ENCODE measurements around the gene MUC5AC.
"Not testable (repeated sequence)": the region's sequence is repeated elsewhere in the genome, so short reads cannot be mapped to it uniquely, and the experiment has no call there.

The MUC5AC gene

DNA sequence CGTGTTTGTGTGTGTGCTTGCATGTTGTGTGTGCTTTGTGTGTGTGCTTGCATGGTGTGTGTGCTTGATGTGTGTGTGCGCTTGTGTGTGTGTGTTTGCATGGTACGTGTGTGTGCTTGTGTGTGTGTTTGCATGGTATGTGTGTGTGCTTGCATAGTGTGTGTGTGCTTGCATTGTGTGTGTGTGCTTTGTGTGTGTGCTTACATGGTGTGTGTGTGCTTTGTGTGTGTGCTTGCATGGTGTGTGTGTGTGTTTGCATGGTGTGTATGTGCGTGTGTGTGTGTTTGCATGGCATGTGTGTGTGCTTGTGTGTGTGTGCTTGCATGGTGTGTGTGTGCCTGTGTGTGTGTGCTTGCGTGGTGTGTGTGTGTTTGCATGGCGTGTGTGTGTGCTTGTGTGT, 10.0 kb upstream of the MUC5AC start:
- no peak for DNase-seq (ENCODE audit: low read depth)

DNA sequence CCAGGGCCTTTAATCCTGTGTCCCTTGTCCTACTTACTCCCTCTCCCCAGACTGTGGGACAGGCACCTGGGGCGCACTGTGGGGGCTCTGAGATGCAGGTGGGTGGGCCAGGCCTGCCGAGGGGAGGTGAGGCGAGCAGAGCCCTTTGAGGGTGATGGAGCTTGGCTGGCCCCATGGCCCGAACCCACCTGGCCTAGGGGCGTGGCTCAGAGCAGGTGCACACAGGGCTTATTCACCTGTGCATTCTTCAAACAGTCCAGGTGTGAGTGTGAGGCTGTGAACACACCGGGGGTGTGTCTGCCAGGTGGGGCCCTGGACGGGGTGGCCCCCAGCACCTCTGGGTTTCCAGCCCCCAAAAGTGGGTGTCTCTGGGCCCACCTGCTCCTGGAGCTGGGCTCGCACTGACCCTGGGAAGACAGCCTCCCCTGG, 9.0 kb upstream of the MUC5AC start:
- DNase-seq (ENCODE audit: low read depth), result no peak

- no peak for DNase-seq (ENCODE audit: low read depth)
These were observed 8.2 kb upstream of the MUC5AC start for GRCh38 chr11:1149545-1149944.

GRCh38 chr11:1150116-1150515, 7.6 kb upstream of the MUC5AC start:
- no peak for DNase-seq (ENCODE audit: low read depth)

GRCh38 chr11:1150769-1151365, 6.9 kb upstream of the MUC5AC start:
- DNase-seq (ENCODE audit: low read depth), result no peak

DNA sequence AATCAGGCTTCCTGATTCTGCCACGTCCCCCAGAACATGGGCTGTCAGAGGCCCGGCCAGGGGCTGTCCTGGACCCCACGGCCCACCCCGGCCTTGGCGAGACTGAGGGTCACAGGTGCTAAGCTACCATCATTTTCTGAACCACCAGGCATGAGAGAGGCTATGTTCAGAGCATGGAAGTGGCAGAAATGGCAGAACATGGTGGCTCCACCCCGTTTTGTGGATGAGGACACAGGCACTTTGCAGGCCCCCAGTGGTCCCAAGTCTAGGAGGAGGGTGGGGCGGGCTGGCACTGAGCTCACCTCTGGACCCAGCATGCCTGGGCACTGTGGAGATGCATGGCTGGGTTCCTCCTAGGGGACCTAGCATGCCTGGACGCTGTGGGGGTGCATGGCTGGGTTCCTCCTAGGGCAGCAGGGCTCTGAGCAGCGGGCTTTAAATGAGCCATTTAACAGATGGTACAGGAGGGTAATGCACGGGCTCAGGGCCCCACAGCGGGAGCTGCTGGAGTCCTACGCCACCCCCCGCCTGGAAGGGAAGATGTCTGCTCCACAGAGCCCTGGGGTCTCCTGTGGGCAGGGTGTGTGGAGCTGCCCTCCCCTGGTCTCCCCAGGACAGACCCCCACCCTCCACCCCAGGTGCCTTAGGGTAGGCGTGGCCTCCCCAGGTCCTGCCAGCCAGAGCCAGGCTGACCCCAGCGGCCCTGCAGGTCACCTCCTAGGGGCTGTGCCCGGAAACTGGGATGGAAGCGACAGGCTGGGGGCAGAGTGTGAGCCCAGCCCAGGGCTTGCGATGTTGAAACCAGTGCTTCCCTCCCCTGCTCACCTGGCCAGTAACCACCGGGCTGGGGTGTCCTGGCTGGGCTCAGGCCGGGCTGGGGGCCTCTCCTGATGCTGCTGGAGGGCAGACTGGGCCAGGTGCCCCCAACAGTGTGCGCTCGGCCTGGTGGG, 6.1 kb upstream of the MUC5AC start:
- DNase-seq (ENCODE audit: low read depth), result no peak

DNA sequence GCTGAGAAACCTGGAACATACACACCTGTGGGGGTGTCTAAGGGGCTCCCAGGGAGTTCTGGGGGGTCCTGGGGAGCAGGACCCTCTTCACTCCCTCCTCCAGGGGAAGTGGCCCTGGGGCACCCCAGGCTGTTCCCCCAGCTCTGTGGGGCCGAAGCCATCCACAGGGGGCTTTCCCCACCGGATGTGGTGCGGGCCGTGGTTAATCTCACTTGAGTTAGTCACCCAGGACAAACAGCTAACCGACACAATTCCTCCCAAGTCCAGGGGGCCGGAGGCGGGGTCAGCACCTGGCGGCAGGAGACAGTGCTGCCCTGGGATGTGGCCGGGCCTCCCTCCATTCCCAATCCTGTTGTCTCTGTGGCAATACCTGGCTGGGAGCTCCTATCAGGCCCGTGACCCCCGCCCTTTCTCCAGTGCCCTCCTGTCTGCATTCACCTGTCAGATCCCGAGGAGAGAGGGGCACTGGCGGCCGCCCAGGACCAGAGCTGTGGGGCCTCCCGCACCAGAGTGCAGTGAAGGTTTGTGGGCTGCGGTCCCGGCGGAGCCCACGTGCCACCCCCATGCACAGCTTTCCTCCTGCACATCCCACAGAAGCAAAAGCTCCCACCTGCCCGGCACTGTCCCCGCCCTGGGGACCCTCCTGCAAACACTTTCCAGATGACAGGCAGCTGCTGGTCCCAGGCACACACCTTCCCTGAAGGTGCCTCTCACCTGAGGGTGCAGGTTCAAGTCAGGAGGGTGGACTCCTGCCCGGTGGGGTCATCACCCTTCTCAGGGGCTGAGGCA, 5.2 kb upstream of the MUC5AC start:
- no peak for DNase-seq (ENCODE audit: low read depth)

- no peak for DNase-seq (ENCODE audit: low read depth)
These were observed 4.4 kb upstream of the MUC5AC start for GRCh38 chr11:1153105-1153950.

- no peak for DNase-seq (ENCODE audit: low read depth)
These were observed 3.7 kb upstream of the MUC5AC start for GRCh38 chr11:1153951-1154493.

GRCh38 chr11:1154656-1155055, 3.1 kb upstream of the MUC5AC start:
- DNase-seq (ENCODE audit: low read depth), result not testable (repeated sequence)

DNA sequence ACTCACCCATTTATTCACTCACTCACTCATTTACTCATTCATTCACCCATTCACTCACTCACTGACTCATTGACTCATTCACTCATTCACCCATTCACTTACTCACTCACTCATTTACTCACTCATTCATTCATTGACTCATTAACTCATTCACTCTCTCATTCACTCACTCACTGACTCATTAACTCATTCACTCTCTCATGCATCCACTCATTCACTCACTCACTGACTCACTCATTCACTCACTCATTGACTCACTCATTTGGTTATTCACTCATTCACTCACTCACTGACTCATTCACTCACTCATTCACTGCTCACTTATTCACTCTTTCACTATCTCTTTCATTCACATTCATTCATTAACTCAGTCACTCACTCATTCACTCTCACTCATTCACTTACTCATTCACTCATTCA, 2.5 kb upstream of the MUC5AC start:
- DNase-seq (ENCODE audit: low read depth), result no peak

DNA sequence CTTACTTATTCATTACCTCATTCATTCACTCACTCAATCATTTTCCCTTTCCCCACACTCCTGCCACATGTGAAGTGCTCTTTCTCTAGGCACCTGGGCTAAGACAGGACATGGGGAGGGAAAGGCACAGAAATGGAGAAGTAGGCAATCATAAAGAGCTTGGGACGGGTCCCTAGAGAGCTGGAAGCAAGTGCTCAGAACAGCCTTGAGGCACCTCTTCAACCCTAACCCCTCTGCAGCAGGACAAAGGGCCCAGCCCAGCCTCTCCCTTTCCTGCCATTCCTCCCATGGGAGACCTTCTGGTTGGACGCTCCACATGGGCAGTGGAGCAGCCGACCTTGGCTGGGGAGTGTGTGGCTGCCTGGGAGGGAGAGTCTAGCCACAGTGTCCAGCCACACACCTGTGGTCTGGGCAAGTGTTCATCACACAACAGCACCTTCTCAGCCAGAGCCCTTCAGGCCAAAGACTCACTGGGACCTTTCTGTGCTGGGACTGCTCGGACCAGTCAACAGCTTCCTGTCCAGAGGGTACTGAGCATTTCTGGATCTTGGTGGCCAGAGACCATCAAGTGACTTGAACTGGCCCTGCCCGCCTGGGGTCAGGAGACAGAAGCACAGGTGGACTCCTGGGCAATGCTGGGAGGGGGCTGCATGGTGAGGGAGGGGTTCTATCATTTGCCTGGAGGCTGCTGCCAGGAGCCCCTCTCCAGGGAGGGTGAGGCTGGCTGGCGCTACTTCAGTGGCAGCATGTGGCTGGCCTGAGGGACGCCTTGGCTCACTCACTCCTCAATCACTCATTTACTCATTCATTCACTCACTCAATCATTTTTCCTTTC, 1.0 kb upstream of the MUC5AC start:
- no peak for DNase-seq (ENCODE audit: low read depth)

DNA sequence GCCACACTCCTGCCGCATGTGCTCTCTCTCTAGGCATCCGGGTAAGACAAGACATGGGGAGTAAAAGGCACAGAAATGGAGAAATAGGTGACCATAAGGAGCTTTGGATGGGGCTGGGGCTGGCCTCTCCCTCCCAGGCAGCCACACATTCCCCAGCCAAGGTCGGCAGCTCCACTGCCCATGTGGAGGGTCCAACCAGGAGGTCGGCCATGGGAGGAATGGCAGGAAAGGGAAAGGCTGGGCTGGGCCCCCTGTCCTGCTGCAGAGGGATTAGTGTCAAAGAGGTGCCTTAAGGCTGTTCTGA, 460 bp upstream of the MUC5AC start:
- no peak for DNase-seq (ENCODE audit: low read depth)

DNA sequence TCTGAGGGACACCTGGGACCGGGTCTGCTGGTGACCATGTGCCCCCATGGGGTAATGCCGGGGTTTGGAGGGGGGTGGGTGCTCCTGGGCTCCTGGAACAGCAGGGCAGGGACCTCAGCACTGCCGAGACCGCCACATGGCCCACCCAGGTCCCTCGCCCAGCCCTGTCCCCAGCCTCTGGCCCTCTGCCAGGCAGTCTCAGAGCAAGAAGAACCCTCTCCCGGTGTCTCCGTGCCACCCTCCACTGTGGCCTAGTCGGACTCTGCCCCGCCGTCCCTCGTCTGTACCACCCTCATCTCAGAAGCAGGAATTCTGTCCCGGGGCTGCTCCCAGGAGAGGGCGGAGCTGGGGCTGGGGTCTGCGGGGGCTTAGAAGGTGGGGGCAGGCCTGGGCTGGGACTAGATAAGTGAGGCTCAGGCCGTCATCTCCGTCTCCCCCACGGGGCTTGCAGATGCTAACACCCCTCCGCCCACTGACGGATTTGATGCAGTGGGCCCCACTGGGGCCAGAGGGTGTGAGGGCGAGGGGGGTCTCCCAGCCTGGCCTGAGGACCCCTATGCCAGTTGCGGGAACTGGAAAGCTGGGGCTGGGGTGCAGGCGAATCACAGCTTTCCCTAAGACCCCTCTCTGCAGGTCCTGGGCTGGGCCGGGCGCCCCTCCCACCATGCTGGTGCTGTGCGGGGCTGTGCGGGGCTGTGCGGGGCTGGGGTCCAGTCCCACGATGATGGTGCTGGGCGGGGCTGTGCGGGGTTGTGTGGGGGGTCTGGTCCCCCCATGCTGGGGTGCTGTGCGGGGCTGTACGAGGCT, 1.1 kb downstream of the MUC5AC start:
- no peak for DNase-seq (ENCODE audit: low read depth)

- DNase-seq (ENCODE audit: low read depth), result not testable (repeated sequence)
These were observed 1.9 kb downstream of the MUC5AC start for GRCh38 chr11:1159488-1160220.

GRCh38 chr11:1160231-1161101, 2.7 kb downstream of the MUC5AC start:
- DNase-seq (ENCODE audit: low read depth), result no peak

DNA sequence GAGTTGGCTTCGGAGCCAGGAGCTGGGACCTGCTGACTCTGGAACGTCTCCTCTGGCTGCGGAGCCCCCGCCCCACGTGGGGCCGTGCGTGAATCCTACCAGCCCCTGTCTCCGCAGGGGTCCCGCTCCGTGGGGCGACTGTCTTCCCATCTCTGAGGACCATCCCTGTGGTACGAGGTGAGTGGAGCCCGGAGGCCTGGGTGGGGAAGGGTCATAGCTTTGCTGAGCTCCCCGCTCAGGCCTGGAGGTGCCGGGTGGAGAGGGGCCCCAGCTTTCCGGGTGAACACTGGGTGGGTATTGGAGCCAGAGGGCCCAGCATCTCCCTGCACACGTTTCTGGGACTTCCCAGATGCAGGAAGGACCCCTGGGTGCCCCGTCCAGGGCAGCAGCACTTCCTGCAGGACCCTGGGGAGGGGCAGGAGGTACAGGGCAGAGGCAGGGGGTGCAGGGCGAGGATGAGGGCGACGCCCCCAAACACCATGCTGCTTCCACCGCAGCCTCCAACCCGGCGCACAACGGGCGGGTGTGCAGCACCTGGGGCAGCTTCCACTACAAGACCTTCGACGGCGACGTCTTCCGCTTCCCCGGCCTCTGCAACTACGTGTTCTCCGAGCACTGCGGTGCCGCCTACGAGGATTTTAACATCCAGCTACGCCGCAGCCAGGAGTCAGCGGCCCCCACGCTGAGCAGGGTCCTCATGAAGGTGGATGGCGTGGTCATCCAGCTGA, 3.8 kb downstream of the MUC5AC start:
- DNase-seq (ENCODE audit: low read depth), result no peak

GRCh38 chr11:1162138-1162475, 4.4 kb downstream of the MUC5AC start:
- DNase-seq (ENCODE audit: low read depth), result no peak

Data from T-helper 22 cell (primary cell).